ENCODE measurements around the gene JAK1. TPM values are rescaled to one million over a fixed set of nuclear protein-coding genes. Genes with fewer than 3 reads are reported as not detected.

JAK1 gene
- total and polyA plus RNA-seq, 9 of the 15 experiments (the other 6 are each of a cell fraction or from before 2014, with no cell fraction given): 9.7 to 44.1 (median 42.5) TPM

DNA sequence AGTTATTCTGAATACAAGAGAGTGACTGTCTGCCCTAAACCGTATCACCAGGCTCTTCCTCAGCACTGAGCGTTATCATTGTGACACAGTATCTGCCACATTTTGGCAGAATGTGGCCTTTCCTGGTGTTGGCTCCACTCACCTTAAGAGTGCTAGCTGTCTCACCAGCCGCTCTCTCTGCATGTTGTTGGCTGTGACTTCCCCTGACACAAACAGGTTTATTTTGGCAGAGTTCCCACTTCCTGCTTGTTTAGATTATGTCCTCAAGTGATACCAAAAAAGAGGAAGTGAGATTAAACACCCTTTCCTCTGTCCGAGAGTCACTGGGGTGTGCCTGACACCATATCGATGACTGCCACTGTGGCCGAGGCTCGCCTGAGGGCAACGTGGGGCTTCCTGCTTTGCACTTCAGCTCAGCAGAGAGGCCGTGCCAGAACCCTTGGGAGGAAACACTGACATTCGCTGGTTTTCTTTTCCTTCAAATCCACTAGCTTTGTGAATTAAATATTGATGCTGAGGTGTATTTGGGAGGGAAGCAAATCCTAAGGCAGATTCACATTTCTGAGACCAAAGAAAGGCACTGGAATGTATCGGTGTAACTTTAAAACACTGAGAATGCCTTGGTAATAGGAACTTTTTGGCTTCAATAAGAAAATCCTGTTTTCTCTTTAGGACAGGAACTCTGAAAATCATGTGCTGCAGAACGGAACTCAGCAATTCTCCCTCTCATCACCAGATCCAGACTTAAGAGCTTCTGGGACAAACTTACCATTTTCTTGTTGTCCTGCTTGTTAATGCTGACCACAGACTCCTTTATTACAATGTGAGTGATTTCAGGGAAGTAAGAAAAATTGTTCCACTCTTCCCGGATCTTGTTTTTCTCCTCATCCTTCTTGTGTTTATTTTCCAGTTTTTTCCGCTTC, 102.1 kb downstream of the JAK1 start (continued):
- no peak for TF ChIP-seq TFE3 (CRISPR knock-in tag; IDR thresholded peaks at IDR 0.05)
- peak; percentile 93 for TF ChIP-seq BHLHE40 (IDR thresholded peaks at IDR 0.05; ENCODE audit: low read length)
- no peak for TF ChIP-seq ZNF232 (CRISPR knock-in tag; IDR thresholded peaks at IDR 0.05)
- no peak for TF ChIP-seq ATF1 (CRISPR knock-in tag; IDR thresholded peaks at IDR 0.05)
- peak; percentile 82 for TF ChIP-seq ATF1 (tag; IDR thresholded peaks at IDR 0.05)
- TF ChIP-seq, protein P1, sequence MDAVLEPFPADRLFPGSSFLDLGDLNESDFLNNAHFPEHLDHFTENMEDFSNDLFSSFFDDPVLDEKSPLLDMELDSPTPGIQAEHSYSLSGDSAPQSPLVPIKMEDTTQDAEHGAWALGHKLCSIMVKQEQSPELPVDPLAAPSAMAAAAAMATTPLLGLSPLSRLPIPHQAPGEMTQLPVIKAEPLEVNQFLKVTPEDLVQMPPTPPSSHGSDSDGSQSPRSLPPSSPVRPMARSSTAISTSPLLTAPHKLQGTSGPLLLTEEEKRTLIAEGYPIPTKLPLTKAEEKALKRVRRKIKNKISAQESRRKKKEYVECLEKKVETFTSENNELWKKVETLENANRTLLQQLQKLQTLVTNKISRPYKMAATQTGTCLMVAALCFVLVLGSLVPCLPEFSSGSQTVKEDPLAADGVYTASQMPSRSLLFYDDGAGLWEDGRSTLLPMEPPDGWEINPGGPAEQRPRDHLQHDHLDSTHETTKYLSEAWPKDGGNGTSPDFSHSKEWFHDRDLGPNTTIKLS (IDR thresholded peaks at IDR 0.05; ENCODE audit: borderline replicate concordance, low read depth): peak; percentile 81
- TF ChIP-seq, protein P2, sequence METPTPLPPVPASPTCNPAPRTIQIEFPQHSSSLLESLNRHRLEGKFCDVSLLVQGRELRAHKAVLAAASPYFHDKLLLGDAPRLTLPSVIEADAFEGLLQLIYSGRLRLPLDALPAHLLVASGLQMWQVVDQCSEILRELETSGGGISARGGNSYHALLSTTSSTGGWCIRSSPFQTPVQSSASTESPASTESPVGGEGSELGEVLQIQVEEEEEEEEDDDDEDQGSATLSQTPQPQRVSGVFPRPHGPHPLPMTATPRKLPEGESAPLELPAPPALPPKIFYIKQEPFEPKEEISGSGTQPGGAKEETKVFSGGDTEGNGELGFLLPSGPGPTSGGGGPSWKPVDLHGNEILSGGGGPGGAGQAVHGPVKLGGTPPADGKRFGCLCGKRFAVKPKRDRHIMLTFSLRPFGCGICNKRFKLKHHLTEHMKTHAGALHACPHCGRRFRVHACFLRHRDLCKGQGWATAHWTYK (CRISPR knock-in tag; IDR thresholded peaks at IDR 0.05): peak; percentile 85; the same call in 1 of the 2 replicates
- TF ChIP-seq MLX (CRISPR knock-in tag; conservative IDR thresholded peaks at IDR 0.05): no peak
- TF ChIP-seq NFE2 (IDR thresholded peaks at IDR 0.05; ENCODE audit: low read depth): peak; percentile 50
- no peak for TF ChIP-seq PCBP1 (IDR thresholded peaks at IDR 0.05; ENCODE audit: low read depth, low read length, poor library complexity, severe bottlenecking)
- TF ChIP-seq THAP7 (CRISPR knock-in tag; IDR thresholded peaks at IDR 0.05): no peak
- TF ChIP-seq EHMT2 (IDR thresholded peaks at IDR 0.05): peak; percentile 60; the same call in 1 of the 2 replicates

All from K562 (cell line).